GM12892 (cell line): ENCODE data around the gene SCFD2.

Experiments
- POLR2A ChIP-seq: IDR thresholded peaks from 2 replicates; pipeline ENCODE4 v1.6.1; 2011; ENCODE audit warnings: low read depth, low read length, control low read depth
- POLR2AphosphoS5 ChIP-seq: IDR thresholded peaks from 2 replicates; pipeline ENCODE4 v1.6.1; 2011; ENCODE audit warnings: low read depth, low read length, control low read depth
- TAF1 ChIP-seq: IDR thresholded peaks from 2 replicates; pipeline ENCODE4 v1.6.1; 2011; ENCODE audit warnings: low read depth, mild to moderate bottlenecking, control low read depth, low read length, borderline replicate concordance

DNA sequence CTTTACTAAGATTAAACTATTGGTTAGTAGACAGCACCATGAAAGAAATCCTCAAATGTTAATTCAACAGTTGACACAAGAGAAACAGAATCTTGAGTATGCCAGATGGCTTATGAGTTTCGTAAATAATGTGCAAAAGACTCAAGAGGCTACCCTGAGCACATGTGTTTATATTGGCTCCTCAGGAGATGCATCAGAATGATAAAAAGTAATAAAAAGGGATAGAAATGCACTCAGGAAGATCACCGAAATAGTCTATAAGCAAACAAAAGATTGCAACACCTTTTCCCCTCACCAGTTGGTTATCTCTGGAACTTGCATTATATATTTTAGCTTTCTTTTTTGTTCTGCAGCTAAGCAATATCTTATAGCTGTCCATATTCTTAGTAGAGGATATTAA, 84.4 kb downstream of the SCFD2 start:
- TF ChIP-seq POLR2A (no peak), POLR2AphosphoS5 (no peak), TAF1 (no peak)
